ENCODE results near the gene DNAH1.

The DNAH1 gene

GRCh38 chr3:52339612-52340011 lies 23.5 kb downstream of the DNAH1 start:
- no peak overlapping the region for H3K9ac ChIP-seq (ENCODE audit: low read length)
- H3K27ac ChIP-seq (ENCODE audit: low read depth, low read length), result no peak overlapping the region
- H3K4me1 ChIP-seq (ENCODE audit: control insufficient read depth, insufficient read depth, low read length), result no peaks in the 10 kb centered on the region
- no peak overlapping the region for H3K4me3 ChIP-seq (ENCODE audit: low read length)
- H3K27me3 ChIP-seq (ENCODE audit: control insufficient read depth, insufficient read depth, low read length), result no peaks in the 10 kb centered on the region
- H3K36me3 ChIP-seq (ENCODE audit: control insufficient read depth, insufficient read depth, low read length), result no peaks in the 10 kb centered on the region

GRCh38 chr3:52341123-52341522 lies 25.0 kb downstream of the DNAH1 start:
- H3K9ac ChIP-seq (ENCODE audit: low read length), result no peak overlapping the region
- H3K36me3 ChIP-seq (ENCODE audit: control insufficient read depth, insufficient read depth, low read length), result no peaks in the 10 kb centered on the region
- no peak overlapping the region for H3K27ac ChIP-seq (ENCODE audit: low read depth, low read length)
- H3K4me1 ChIP-seq (ENCODE audit: control insufficient read depth, insufficient read depth, low read length), result no peaks in the 10 kb centered on the region
- H3K4me3 ChIP-seq (ENCODE audit: low read length), result no peak overlapping the region
- no peaks in the 10 kb centered on the region for H3K27me3 ChIP-seq (ENCODE audit: control insufficient read depth, insufficient read depth, low read length)

- H3K4me3 ChIP-seq (ENCODE audit: low read length), result no peak overlapping the region
- no peaks in the 10 kb centered on the region for H3K4me1 ChIP-seq (ENCODE audit: control insufficient read depth, insufficient read depth, low read length)
- H3K9ac ChIP-seq (ENCODE audit: low read length), result no peak overlapping the region
- peaks cover 5% of the 10 kb centered on the region for H3K36me3 ChIP-seq (ENCODE audit: control insufficient read depth, insufficient read depth, low read length)
- no peak overlapping the region for H3K27ac ChIP-seq (ENCODE audit: low read depth, low read length)
- no peaks in the 10 kb centered on the region for H3K27me3 ChIP-seq (ENCODE audit: control insufficient read depth, insufficient read depth, low read length)
Measured at GRCh38 chr3:52343946-52344600, 28.0 kb downstream of the DNAH1 start.

DNA sequence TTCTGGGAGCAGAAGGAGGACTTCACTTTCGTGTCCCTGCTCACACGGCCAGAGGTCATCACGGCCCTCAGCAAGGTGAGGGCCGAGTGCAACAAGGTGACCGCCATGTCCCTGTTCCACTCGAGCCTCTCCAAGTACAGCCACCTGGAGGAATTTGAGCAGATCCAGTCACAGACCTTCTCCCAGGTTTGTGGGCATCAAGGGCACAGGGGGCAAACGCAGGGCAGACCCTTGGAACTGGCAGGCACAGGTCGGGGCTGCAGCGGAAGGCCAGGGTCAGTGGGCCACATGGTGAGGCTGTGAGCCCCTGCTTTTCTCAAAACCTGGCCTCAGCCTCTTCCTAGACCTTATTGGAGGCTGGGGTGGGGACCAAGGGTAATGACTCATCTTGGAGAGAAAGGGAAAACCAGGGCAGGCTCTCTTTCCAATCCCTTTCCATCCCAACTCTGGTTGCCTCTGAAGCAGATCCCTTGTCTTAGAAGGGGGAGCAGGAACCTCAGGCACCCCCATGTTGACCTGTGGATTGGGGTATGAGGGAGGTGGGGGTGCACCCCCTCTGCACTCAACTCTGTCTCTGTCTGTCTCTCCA lies 29.5 kb downstream of the DNAH1 start:
- no peaks in the 10 kb centered on the region for H3K27me3 ChIP-seq (ENCODE audit: control insufficient read depth, insufficient read depth, low read length)
- H3K36me3 ChIP-seq (ENCODE audit: control insufficient read depth, insufficient read depth, low read length), result peaks cover 5% of the 10 kb centered on the region
- H3K4me1 ChIP-seq (ENCODE audit: control insufficient read depth, insufficient read depth, low read length), result no peaks in the 10 kb centered on the region
- H3K27ac ChIP-seq (ENCODE audit: low read depth, low read length), result no peak overlapping the region
- H3K9ac ChIP-seq (ENCODE audit: low read length), result no peak overlapping the region
- H3K4me3 ChIP-seq (ENCODE audit: low read length), result no peak overlapping the region

GRCh38 chr3:52346623-52347530 lies 30.8 kb downstream of the DNAH1 start:
- no peaks in the 10 kb centered on the region for H3K4me1 ChIP-seq (ENCODE audit: control insufficient read depth, insufficient read depth, low read length)
- no peak overlapping the region for H3K9ac ChIP-seq (ENCODE audit: low read length)
- H3K4me3 ChIP-seq (ENCODE audit: low read length), result no peak overlapping the region
- no peak overlapping the region for H3K27ac ChIP-seq (ENCODE audit: low read depth, low read length)
- H3K36me3 ChIP-seq (ENCODE audit: control insufficient read depth, insufficient read depth, low read length), result peaks cover 5% of the 10 kb centered on the region
- H3K27me3 ChIP-seq (ENCODE audit: control insufficient read depth, insufficient read depth, low read length), result no peaks in the 10 kb centered on the region

GRCh38 chr3:52347716-52348635 lies 31.9 kb downstream of the DNAH1 start:
- no peak overlapping the region for H3K9ac ChIP-seq (ENCODE audit: low read length)
- peaks cover 5% of the 10 kb centered on the region for H3K36me3 ChIP-seq (ENCODE audit: control insufficient read depth, insufficient read depth, low read length)
- H3K4me1 ChIP-seq (ENCODE audit: control insufficient read depth, insufficient read depth, low read length), result no peaks in the 10 kb centered on the region

GRCh38 chr3:52349131-52349530 lies 33.0 kb downstream of the DNAH1 start:
- no peak overlapping the region for H3K9ac ChIP-seq (ENCODE audit: low read length)
- no peaks in the 10 kb centered on the region for H3K27me3 ChIP-seq (ENCODE audit: control insufficient read depth, insufficient read depth, low read length)
- H3K4me1 ChIP-seq (ENCODE audit: control insufficient read depth, insufficient read depth, low read length), result no peaks in the 10 kb centered on the region
- H3K36me3 ChIP-seq (ENCODE audit: control insufficient read depth, insufficient read depth, low read length), result peaks cover 5% of the 10 kb centered on the region
- no peak overlapping the region for H3K27ac ChIP-seq (ENCODE audit: low read depth, low read length)
- H3K4me3 ChIP-seq (ENCODE audit: low read length), result no peak overlapping the region

More at GRCh38 chr3:52347716-52348635, 31.9 kb downstream of the DNAH1 start:
- Histone ChIP-seq H3K27me3 (ENCODE audit: control insufficient read depth, insufficient read depth, low read length) (no peaks in the 10 kb centered on the region), H3K27ac (ENCODE audit: low read depth, low read length) (no peak overlapping the region), H3K4me3 (ENCODE audit: low read length) (no peak overlapping the region)

- Histone ChIP-seq H3K4me1 (ENCODE audit: control insufficient read depth, insufficient read depth, low read length) (no peaks in the 10 kb centered on the region), H3K27ac (ENCODE audit: low read depth, low read length) (no peak overlapping the region), H3K36me3 (ENCODE audit: control insufficient read depth, insufficient read depth, low read length) (peaks cover 5% of the 10 kb centered on the region), H3K9ac (ENCODE audit: low read length) (no peak overlapping the region), H3K27me3 (ENCODE audit: control insufficient read depth, insufficient read depth, low read length) (no peaks in the 10 kb centered on the region), H3K4me3 (ENCODE audit: low read length) (no peak overlapping the region)
Measured at GRCh38 chr3:52349611-52350395, 33.7 kb downstream of the DNAH1 start.

DNA sequence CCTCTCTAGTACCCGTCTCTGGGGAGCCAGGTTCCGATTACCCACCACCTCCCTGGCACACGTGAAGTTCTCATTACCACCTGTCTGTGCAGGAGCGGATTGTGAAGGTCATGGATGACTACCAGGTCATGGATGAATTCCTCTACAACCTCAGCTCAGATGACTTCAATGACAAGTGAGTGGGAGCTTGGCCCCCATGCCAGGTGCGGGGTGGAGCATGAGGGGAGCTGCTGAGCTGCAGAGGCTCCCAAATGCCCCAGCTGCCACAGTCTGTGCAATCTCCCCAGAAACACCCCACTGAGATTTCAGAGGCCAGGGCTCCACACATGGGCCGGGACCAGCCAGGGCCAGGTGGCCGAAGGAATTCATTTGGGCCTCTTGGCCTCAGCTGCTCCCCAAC lies 34.3 kb downstream of the DNAH1 start:
- no peaks in the 10 kb centered on the region for H3K27me3 ChIP-seq (ENCODE audit: control insufficient read depth, insufficient read depth, low read length)

GRCh38 chr3:52350981-52351761 lies 35.1 kb downstream of the DNAH1 start:
- no peak overlapping the region for H3K9ac ChIP-seq (ENCODE audit: low read length)
- H3K27ac ChIP-seq (ENCODE audit: low read depth, low read length), result no peak overlapping the region
- no peaks in the 10 kb centered on the region for H3K4me1 ChIP-seq (ENCODE audit: control insufficient read depth, insufficient read depth, low read length)
- no peaks in the 10 kb centered on the region for H3K27me3 ChIP-seq (ENCODE audit: control insufficient read depth, insufficient read depth, low read length)
- peaks cover 5% of the 10 kb centered on the region for H3K36me3 ChIP-seq (ENCODE audit: control insufficient read depth, insufficient read depth, low read length)
- no peak overlapping the region for H3K4me3 ChIP-seq (ENCODE audit: low read length)

More for the DNA sequence above, 34.3 kb downstream of the DNAH1 start:
- no peak overlapping the region for H3K27ac ChIP-seq (ENCODE audit: low read depth, low read length)
- no peak overlapping the region for H3K9ac ChIP-seq (ENCODE audit: low read length)
- no peaks in the 10 kb centered on the region for H3K4me1 ChIP-seq (ENCODE audit: control insufficient read depth, insufficient read depth, low read length)
- H3K4me3 ChIP-seq (ENCODE audit: low read length), result no peak overlapping the region
- H3K36me3 ChIP-seq (ENCODE audit: control insufficient read depth, insufficient read depth, low read length), result peaks cover 5% of the 10 kb centered on the region
